B cell (primary cell): ENCODE measurements around the gene IFT88. TPM values are rescaled to one million over a fixed set of nuclear protein-coding genes. Genes with fewer than 3 reads are reported as not detected.

Source experiments
- ATAC-seq: fragments of 200-7000 bp; cut with Tn5 transposase; one replicate; pipeline ENCODE4 v1.10.0; 2021; ENCODE audit warnings: low read depth, mild to moderate bottlenecking, moderate number of reproducible peaks, moderate library complexity
- CTCF ChIA-PET: fragments of 350-600 bp; sonication (Branson Sonifier 250); formaldehyde crosslinking; loops from one replicate; lab custom pipeline; 2021; ENCODE audit warnings: antibody characterized with exemption, inconsistent platforms; lab: Charles Lee
- POLR2A ChIA-PET: fragments of 350-600 bp; sonication (Branson Sonifier 250); formaldehyde crosslinking; loops from one replicate; lab custom pipeline; 2021; ENCODE audit warnings: antibody characterized with exemption; lab: Charles Lee
- DNase-seq: peaks from one replicate; pipeline ENCODE4 v3.0.0; 2013
- H2AFZ ChIP-seq: 2 replicates; pipeline ENCODE4 v1.6.1; 2012; ENCODE audit warnings: mild to moderate bottlenecking, low read depth, low read length; ENCODE audit not compliant: insufficient read depth, poor library complexity, severe bottlenecking
- H3K27ac ChIP-seq, 2 donors: 1 replicate in 1 of 2; 2 replicates in 1 of 2; pipeline ENCODE4 v1.5.1; 2012 to 2013; ENCODE audit warnings: low read length in 2 of 2, mild to moderate bottlenecking in 2 of 2, moderate library complexity in 1 of 2
- H3K27me3 ChIP-seq, 4 experiments: fragments of 200-600 bp in 1 of 4; sonication (generic) in 1 of 4; replicated peaks in 1 of 4; 1 replicate in 2 of 4; 2 replicates in 2 of 4; pipeline versions ENCODE4 v1.6.1 to v1.7.0; 2013 to 2016; ENCODE audit warnings: low read length in 3 of 4, mild to moderate bottlenecking in 2 of 4, mixed read lengths in 1 of 4, moderate library complexity in 1 of 4; ENCODE audit not compliant: insufficient read depth in 4 of 4, control insufficient read depth in 3 of 4; ENCODE audit errors: control extremely low read depth in 1 of 4
- H3K36me3 ChIP-seq, 2 experiments: replicated peaks in 1 of 2; 1 replicate in 1 of 2; 2 replicates in 1 of 2; pipeline versions ENCODE4 v1.6.1 to v1.7.1; 2013; ENCODE audit warnings: low read length in 1 of 2; ENCODE audit not compliant: insufficient read depth in 2 of 2, control insufficient read depth in 1 of 2; ENCODE audit errors: control extremely low read depth in 1 of 2, extremely low read depth in 1 of 2
- H3K4me1 ChIP-seq, 2 donors: fragments of 200-600 bp in 1 of 2; sonication (generic) in 1 of 2; 1 replicate in 1 of 2; 2 replicates in 1 of 2; pipeline versions ENCODE4 v1.5.1 to v1.6.1; 2013 to 2017; ENCODE audit warnings: low read length in 2 of 2; ENCODE audit not compliant: control insufficient read depth in 2 of 2, insufficient read depth in 2 of 2
- H3K4me2 ChIP-seq: replicated peaks from 2 replicates; pipeline ENCODE3; 2012; ENCODE audit warnings: mild to moderate bottlenecking, low read depth, low read length; ENCODE audit not compliant: poor library complexity, severe bottlenecking
- H3K4me3 ChIP-seq, 5 experiments: fragments of 200-600 bp in 1 of 5; sonication (generic) in 1 of 5; 1 replicate in 3 of 5; 2 replicates in 2 of 5; pipeline versions ENCODE4 v1.5.1 to v1.7.0; 2011 to 2016; ENCODE audit warnings: low read length in 4 of 5, mild to moderate bottlenecking in 4 of 5, low read depth in 2 of 5, control low read depth in 1 of 5, moderate library complexity in 1 of 5; ENCODE audit not compliant: insufficient read depth in 1 of 5; ENCODE audit errors: control extremely low read depth in 1 of 5, extremely low read depth in 1 of 5
- H3K79me2 ChIP-seq: fragments of 200-600 bp; sonication (generic); one replicate; pipeline ENCODE4 v1.6.0; 2016; ENCODE audit warnings: low read length; ENCODE audit not compliant: control insufficient read depth, insufficient read depth
- H3K9ac ChIP-seq: fragments of 200-600 bp; sonication (generic); 2 replicates; pipeline ENCODE4 v1.6.1; 2017; ENCODE audit warnings: mild to moderate bottlenecking, low read length, moderate library complexity
- H3K9me3 ChIP-seq, 3 donors: one replicate each; pipeline versions ENCODE4 v1.6.1 to v1.7.1; 2013; ENCODE audit warnings: low read length in 2 of 3; ENCODE audit not compliant: control insufficient read depth in 2 of 3, insufficient read depth in 1 of 3; ENCODE audit errors: control extremely low read depth in 1 of 3
- H4K20me1 ChIP-seq: 2 replicates; pipeline ENCODE4 v1.6.0; 2012; ENCODE audit warnings: mild to moderate bottlenecking, low read length; ENCODE audit not compliant: insufficient read depth, control insufficient read depth, poor library complexity, severe bottlenecking
- H3K27ac Mint-ChIP-seq: one replicate; pipeline ENCODE4 v1.8.0; 2021; ENCODE audit warnings: mixed read lengths
- H3K27me3 Mint-ChIP-seq: one replicate; pipeline ENCODE4 v1.8.0; 2021; ENCODE audit warnings: mixed read lengths
- H3K4me1 Mint-ChIP-seq: one replicate; pipeline ENCODE4 v1.8.0; 2021; ENCODE audit warnings: mixed read lengths
- H3K4me3 Mint-ChIP-seq: one replicate; pipeline ENCODE4 v1.8.0; 2021; ENCODE audit warnings: mixed read lengths
- H3K9me3 Mint-ChIP-seq: one replicate; pipeline ENCODE4 v1.8.0; 2022; ENCODE audit warnings: mixed read lengths; ENCODE audit not compliant: insufficient read depth
- EZH2 ChIP-seq: IDR thresholded peaks from 2 replicates; pipeline ENCODE4 v1.6.1; 2012; ENCODE audit warnings: borderline replicate concordance, low read depth, mild to moderate bottlenecking, moderate library complexity, low read length; ENCODE audit not compliant: insufficient read depth, poor library complexity, severe bottlenecking
- WGBS: methylation state at CpG from one replicate; pipeline ENCODE4 v1.1.5; 2013; ENCODE audit warnings: missing lambda C conversion rate; ENCODE audit not compliant: insufficient coverage; 5-methylcytosine and 5-hydroxymethylcytosine counted together
- intact Hi-C: fragments of 100-400 bp; cut with micrococcal nuclease; formaldehyde crosslinking; loops from one replicate; pipeline ENCODE4 v1.10.0; 2022
- polyA plus RNA-seq: library from polyadenylated mRNA; depleted of rRNA; stranded (reverse); fragments of >200 nt; gene quantifications from 2 replicates; pipeline ENCODE4 v1.2.3, GENCODE V29; 2012
- total RNA-seq, 2 donors: library from RNA; stranded (reverse); fragments of 120-200 nt in 1 of 2; gene quantifications; 1 replicate in 1 of 2; 2 replicates in 1 of 2; pipeline versions ENCODE4 v1.2.3 to v1.2.4, GENCODE V29; 2013 to 2022
- TF ChIP-seq, protein P1 (sequence below): fragments of 200-600 bp; IDR thresholded peaks from one replicate; pipeline ENCODE4 v1.8.0; 2022; ENCODE audit warnings: antibody characterized with exemption, mild to moderate bottlenecking

IFT88 gene
- total and polyA plus RNA-seq, 2 donors (not counting 1 experiment from before 2014, with no cell fraction given) = 8.0 to 23.3 TPM

DNA sequence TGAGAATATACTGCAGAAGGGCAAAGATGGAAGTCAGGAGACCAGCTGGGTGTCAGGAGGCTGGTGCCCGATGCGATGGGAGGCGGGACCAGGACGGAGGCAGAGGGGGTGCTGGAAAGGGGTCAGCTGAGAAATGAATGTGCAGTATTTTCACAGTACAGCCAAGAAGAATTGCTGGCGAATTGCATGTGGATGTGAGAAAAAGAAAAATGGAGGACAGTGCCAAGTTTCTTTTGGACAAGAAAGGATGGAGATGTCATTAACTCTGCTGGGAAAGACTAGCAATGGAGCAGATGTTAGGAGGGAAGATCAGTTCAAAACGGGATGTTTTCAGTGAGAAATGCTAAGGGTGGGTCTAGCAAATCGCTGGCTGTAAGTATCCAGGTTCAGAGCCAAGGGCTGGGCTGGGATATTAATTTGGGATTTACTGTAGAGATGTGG, 48.3 kb upstream of the IFT88 start:
- no peak overlapping the region for H3K27ac Mint-ChIP-seq
- no peaks in the 10 kb centered on the region for H4K20me1 ChIP-seq
- no peaks in the 10 kb centered on the region for H3K4me1 ChIP-seq
- H3K27me3 Mint-ChIP-seq = no peaks in the 10 kb centered on the region
- no peak overlapping the region for H3K9ac ChIP-seq
- no peaks in the 10 kb centered on the region for H3K36me3 ChIP-seq
- CTCF ChIA-PET = no interaction called here
- ATAC-seq (no peak), DNase-seq (no peak)
- H3K9me3 Mint-ChIP-seq = no peaks in the 10 kb centered on the region
- WGBS = 96% methylated on average over 7 of the region's 7 CpGs
- peaks cover 4% of the 10 kb centered on the region for H3K4me1 Mint-ChIP-seq
- POLR2A ChIA-PET = no interaction called here
- no peaks in the 10 kb centered on the region for H3K79me2 ChIP-seq
- TF ChIP-seq, protein P1, sequence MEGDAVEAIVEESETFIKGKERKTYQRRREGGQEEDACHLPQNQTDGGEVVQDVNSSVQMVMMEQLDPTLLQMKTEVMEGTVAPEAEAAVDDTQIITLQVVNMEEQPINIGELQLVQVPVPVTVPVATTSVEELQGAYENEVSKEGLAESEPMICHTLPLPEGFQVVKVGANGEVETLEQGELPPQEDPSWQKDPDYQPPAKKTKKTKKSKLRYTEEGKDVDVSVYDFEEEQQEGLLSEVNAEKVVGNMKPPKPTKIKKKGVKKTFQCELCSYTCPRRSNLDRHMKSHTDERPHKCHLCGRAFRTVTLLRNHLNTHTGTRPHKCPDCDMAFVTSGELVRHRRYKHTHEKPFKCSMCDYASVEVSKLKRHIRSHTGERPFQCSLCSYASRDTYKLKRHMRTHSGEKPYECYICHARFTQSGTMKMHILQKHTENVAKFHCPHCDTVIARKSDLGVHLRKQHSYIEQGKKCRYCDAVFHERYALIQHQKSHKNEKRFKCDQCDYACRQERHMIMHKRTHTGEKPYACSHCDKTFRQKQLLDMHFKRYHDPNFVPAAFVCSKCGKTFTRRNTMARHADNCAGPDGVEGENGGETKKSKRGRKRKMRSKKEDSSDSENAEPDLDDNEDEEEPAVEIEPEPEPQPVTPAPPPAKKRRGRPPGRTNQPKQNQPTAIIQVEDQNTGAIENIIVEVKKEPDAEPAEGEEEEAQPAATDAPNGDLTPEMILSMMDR = no peak
- TF ChIP-seq EZH2 = no peak
- H3K27me3 ChIP-seq = no peaks in the 10 kb centered on the region
- H2AFZ ChIP-seq = no peak overlapping the region
- H3K9me3 ChIP-seq = no peaks in the 10 kb centered on the region
- H3K27ac ChIP-seq = no peak overlapping the region
- no peak overlapping the region for H3K4me3 ChIP-seq
- no peak overlapping the region for H3K4me3 Mint-ChIP-seq
- intact Hi-C loops = no loop called here
- H3K4me2 ChIP-seq = no peak overlapping the region

DNA sequence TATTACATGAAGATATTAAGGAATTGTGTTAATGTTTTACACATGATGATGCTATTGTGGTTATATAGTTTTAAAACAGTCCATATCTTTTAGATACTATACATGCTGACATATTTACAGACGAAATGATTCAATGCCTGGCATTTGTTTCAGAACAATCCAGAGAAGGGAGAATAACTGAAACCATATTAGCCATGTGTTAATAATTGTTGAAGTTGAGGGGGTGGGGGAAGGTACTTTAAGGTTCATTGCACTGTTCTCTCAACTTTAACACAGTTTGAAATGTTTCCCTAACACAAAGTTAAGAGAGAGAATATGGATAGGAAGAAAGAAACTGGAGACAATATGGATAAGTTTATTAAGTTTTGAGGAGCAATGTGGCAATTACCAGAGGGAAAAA, 47.1 kb upstream of the IFT88 start:
- CTCF ChIA-PET = no interaction called here
- no peak overlapping the region for H3K4me3 ChIP-seq
- Mint-ChIP-seq H3K4me3 (no peak overlapping the region), H3K27me3 (no peaks in the 10 kb centered on the region), H3K27ac (no peak overlapping the region), H3K4me1 (peaks cover 8% of the 10 kb centered on the region), H3K9me3 (no peaks in the 10 kb centered on the region)
- intact Hi-C loops = loop anchor here (10.0 kb wide), 1 partner anchor 255 kb away; the partner anchor contains the start of gene EEF1AKMT1
- no peak for ATAC-seq
- POLR2A ChIA-PET = no interaction called here
- H3K4me2 ChIP-seq = no peak overlapping the region
- no peaks in the 10 kb centered on the region for H3K79me2 ChIP-seq
- no peak overlapping the region for H3K27ac ChIP-seq
- no peaks in the 10 kb centered on the region for H3K27me3 ChIP-seq
- no peak overlapping the region for H3K9ac ChIP-seq
- no peak overlapping the region for H2AFZ ChIP-seq
- TF ChIP-seq, protein P1 = no peak
- TF ChIP-seq EZH2 = no peak
- no peaks in the 10 kb centered on the region for H3K9me3 ChIP-seq
- H4K20me1 ChIP-seq = no peaks in the 10 kb centered on the region
- DNase-seq = no peak
- no peaks in the 10 kb centered on the region for H3K36me3 ChIP-seq
- peaks cover 0 to 3% of the 10 kb centered on the region in 2 donors for H3K4me1 ChIP-seq
- no CpG with 5 or more reads among the region's 1 CpG for WGBS
